ENCODE data around the gene TOMM22. TPM values are rescaled to one million over a fixed set of nuclear protein-coding genes. Genes with fewer than 3 reads are reported as not detected.
"Not testable (repeated sequence)": the region's sequence is repeated elsewhere in the genome, so short reads cannot be mapped to it uniquely, and the experiment has no call there.

The TOMM22 gene
- polyA plus RNA-seq, 2 of the 4 experiments (the other 2 are of a cell fraction): 63.2 to 68.4 TPM

DNA sequence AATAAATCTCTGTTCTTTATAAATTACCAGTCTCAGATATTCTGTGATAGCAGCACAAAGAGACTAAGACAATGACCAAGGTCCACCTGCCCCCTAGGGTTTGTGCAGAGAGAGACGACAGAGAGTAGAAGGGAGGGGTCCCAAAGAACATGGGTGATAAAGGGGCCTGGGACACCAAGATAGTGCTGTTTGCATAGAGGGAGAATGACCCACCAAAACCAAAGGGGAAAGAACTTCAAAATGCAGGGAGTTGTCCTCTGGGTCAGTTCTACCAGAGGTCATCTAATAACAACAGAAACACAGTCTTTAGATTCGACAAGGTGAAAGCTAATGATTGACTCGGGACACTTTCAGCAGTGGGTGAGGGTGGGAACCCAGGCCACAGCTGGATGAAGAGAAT is 49.2 kb upstream of the TOMM22 start (continued):
- TF ChIP-seq, protein P1, sequence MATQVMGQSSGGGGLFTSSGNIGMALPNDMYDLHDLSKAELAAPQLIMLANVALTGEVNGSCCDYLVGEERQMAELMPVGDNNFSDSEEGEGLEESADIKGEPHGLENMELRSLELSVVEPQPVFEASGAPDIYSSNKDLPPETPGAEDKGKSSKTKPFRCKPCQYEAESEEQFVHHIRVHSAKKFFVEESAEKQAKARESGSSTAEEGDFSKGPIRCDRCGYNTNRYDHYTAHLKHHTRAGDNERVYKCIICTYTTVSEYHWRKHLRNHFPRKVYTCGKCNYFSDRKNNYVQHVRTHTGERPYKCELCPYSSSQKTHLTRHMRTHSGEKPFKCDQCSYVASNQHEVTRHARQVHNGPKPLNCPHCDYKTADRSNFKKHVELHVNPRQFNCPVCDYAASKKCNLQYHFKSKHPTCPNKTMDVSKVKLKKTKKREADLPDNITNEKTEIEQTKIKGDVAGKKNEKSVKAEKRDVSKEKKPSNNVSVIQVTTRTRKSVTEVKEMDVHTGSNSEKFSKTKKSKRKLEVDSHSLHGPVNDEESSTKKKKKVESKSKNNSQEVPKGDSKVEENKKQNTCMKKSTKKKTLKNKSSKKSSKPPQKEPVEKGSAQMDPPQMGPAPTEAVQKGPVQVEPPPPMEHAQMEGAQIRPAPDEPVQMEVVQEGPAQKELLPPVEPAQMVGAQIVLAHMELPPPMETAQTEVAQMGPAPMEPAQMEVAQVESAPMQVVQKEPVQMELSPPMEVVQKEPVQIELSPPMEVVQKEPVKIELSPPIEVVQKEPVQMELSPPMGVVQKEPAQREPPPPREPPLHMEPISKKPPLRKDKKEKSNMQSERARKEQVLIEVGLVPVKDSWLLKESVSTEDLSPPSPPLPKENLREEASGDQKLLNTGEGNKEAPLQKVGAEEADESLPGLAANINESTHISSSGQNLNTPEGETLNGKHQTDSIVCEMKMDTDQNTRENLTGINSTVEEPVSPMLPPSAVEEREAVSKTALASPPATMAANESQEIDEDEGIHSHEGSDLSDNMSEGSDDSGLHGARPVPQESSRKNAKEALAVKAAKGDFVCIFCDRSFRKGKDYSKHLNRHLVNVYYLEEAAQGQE (IDR thresholded peaks at IDR 0.05): no peak

DNA sequence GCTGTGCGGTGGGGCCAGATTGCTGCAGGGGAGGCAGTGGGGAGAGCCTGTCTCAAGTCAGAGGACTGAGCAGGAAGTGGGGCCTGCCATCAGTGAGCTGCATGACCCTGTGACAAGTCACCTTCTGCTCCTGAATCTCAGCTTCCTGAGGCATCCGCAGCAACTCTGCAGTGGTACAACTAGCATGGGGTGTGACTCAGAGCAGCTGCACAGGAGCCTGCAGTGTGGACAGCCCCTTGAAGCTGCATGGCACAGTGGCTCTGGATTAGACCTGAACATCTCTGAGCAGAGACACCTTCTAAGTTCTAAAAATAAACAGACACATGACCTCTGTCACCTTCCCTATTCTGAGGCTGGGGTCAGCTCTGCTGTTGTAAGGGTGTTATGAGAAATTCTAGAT is 43.5 kb upstream of the TOMM22 start:
- Histone ChIP-seq H3K4me3 (no peak overlapping the region), H3K4me1 (no peaks in the 10 kb centered on the region), H3K27ac (no peak overlapping the region), H3K4me2 (no peak overlapping the region), H3K9me3 (no peaks in the 10 kb centered on the region)
- no peak for FAIRE-seq
- ChIA-PET POLR2A (no interaction called here), CTCF (no interaction called here)
- 97% methylated on average over 2 of the region's 2 CpGs for WGBS (ENCODE audit: missing lambda C conversion rate)
- no peak for DNase-seq (ENCODE audit: low read depth in 1 of 2, low spot score in 1 of 2)
- ATAC-seq: no peak
- TF ChIP-seq, protein P2, sequence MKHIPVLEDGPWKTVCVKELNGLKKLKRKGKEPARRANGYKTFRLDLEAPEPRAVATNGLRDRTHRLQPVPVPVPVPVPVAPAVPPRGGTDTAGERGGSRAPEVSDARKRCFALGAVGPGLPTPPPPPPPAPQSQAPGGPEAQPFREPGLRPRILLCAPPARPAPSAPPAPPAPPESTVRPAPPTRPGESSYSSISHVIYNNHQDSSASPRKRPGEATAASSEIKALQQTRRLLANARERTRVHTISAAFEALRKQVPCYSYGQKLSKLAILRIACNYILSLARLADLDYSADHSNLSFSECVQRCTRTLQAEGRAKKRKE (CRISPR knock-in tag; IDR thresholded peaks at IDR 0.05; ENCODE audit: low read depth): no peak
- TF ChIP-seq RAD21 (conservative IDR thresholded peaks at IDR 0.05 in 1 of 2, IDR thresholded peaks at IDR 0.05 in 1 of 2): no peak

DNA sequence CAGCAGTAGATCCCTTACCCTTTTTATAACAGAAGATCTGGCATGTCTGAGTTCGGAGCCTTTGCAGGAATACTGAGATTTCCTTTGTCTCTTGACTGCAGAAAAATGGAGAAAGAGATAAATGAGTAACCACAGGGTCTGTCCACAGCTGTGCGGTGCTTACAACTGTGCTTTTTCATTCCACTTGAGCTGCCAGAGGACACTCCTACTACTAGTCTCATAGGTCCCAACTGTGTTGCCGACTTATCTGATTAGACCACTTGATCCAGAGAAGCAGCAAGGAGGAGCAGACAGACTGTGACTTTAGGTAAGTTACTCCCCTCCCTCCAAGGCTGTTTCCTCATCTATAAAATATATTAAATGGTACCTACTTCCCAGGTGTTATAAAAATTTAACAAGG is 43.0 kb upstream of the TOMM22 start:
- 90% methylated on average over 3 of the region's 3 CpGs for WGBS (ENCODE audit: missing lambda C conversion rate)
- ATAC-seq (no peak), DNase-seq (ENCODE audit: low read depth in 1 of 2, low spot score in 1 of 2) (no peak), FAIRE-seq (no peak)
- ChIA-PET POLR2A (no interaction called here), CTCF (no interaction called here)
- no peak overlapping the region for H3K27ac ChIP-seq
- no peaks in the 10 kb centered on the region for H3K9me3 ChIP-seq
- no peaks in the 10 kb centered on the region for H3K4me1 ChIP-seq
- no peak for TF ChIP-seq RAD21 (conservative IDR thresholded peaks at IDR 0.05 in 1 of 2, IDR thresholded peaks at IDR 0.05 in 1 of 2)
- no peak for TF ChIP-seq MYC (IDR thresholded peaks at IDR 0.05; ENCODE audit: borderline replicate concordance, low read length)
- TF ChIP-seq HOXA7 (CRISPR knock-in tag; IDR thresholded peaks at IDR 0.05): no peak
- TF ChIP-seq MAZ (IDR thresholded peaks at IDR 0.05; ENCODE audit: borderline replicate concordance, low read depth, low read length): no peak
- no peak for TF ChIP-seq CEBPB (IDR thresholded peaks at IDR 0.05)
- TF ChIP-seq POLR2A (IDR thresholded peaks at IDR 0.05; ENCODE audit: low read length): no peak
- TF ChIP-seq, protein P3, sequence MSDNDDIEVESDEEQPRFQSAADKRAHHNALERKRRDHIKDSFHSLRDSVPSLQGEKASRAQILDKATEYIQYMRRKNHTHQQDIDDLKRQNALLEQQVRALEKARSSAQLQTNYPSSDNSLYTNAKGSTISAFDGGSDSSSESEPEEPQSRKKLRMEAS (IDR thresholded peaks at IDR 0.05): no peak
- H3K4me3 ChIP-seq: no peak overlapping the region
- no peak overlapping the region for H3K4me2 ChIP-seq

DNA sequence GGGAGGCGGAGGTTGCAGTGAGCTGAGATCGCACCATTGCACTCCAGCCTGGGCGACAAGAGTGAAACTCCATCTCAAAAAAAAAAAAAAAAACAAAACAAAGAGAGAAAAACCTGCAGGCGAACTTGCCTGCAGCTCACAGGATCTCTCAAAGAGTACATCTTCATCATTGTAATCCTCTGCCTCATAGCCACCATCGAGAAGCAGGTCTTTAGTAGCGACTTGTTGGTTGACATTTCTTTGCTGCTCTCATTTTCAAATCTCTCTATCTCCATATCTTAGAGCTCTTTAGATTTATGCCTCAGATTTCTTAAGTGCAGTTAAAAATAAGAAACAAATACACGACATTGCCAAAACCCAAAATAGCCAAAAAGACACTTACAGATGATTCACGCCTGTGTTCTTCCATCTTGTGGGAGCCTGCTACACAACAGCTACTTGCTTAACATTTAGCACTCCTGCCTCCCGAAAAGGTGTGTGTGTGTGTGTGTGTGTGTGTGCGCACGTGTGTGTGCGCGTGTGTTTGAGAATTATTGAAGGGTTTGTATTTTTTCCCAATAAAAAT is 40.2 kb upstream of the TOMM22 start:
- ChIA-PET CTCF (no interaction called here), POLR2A (no interaction called here)
- Histone ChIP-seq H3K4me3 (no peak overlapping the region), H3K27ac (no peak overlapping the region), H3K4me2 (no peak overlapping the region), H3K9me3 (no peaks in the 10 kb centered on the region), H3K4me1 (no peaks in the 10 kb centered on the region)
- FAIRE-seq: no peak
- no peak for ATAC-seq
- WGBS (ENCODE audit: missing lambda C conversion rate): 91% methylated on average over 13 of the region's 13 CpGs
- no peak for TF ChIP-seq POLR2AphosphoS2 (conservative IDR thresholded peaks at IDR 0.05; ENCODE audit: low read length)
- TF ChIP-seq CHD4 (IDR thresholded peaks at IDR 0.05; ENCODE audit: borderline replicate concordance): no peak
- TF ChIP-seq KDM1A (IDR thresholded peaks at IDR 0.05; ENCODE audit: low read depth): no peak
- TF ChIP-seq, protein P4, sequence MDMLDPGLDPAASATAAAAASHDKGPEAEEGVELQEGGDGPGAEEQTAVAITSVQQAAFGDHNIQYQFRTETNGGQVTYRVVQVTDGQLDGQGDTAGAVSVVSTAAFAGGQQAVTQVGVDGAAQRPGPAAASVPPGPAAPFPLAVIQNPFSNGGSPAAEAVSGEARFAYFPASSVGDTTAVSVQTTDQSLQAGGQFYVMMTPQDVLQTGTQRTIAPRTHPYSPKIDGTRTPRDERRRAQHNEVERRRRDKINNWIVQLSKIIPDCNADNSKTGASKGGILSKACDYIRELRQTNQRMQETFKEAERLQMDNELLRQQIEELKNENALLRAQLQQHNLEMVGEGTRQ (IDR thresholded peaks at IDR 0.05): no peak
- TF ChIP-seq JUNB (IDR thresholded peaks at IDR 0.05): no peak
- no peak for TF ChIP-seq JUN (IDR thresholded peaks at IDR 0.05)
- TF ChIP-seq, protein P2 (CRISPR knock-in tag; IDR thresholded peaks at IDR 0.05; ENCODE audit: low read depth): no peak
- no peak for DNase-seq (ENCODE audit: low read depth in 1 of 2, low spot score in 1 of 2)

DNA sequence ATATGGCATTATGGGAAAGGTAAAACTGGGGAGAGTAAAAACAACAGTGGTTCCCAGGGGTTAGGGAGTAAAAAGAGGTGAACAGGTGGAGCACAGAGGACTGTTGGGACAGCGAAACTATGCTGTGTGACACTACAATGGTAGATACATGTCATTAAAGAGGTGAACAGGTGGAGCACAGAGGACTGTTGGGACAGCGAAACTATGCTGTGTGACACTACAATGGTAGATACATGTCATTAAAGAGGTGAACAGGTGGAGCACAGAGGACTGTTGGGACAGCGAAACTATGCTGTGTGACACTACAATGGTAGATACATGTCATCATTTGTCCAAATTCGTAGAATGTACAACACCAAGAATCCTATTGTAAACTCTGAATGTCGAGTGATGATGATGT is 37.5 kb upstream of the TOMM22 start:
- ATAC-seq (peak; percentile 79 to 100), FAIRE-seq (peak; percentile 100)
- POLR2A ChIA-PET; H3K4me1 ChIP-seq; DNase-seq (ENCODE audit: low read depth in 1 of 2, low spot score in 1 of 2); H3K27ac ChIP-seq; H3K4me3 ChIP-seq; H3K4me2 ChIP-seq; H3K9me3 ChIP-seq; CTCF ChIA-PET: not testable (repeated sequence)
- WGBS (ENCODE audit: missing lambda C conversion rate): 84% methylated on average over 5 of the region's 5 CpGs

Data from A549 (cell line).